H1 (cell line): ENCODE measurements around the gene NMD3. TPM values are rescaled to one million over a fixed set of nuclear protein-coding genes. Genes with fewer than 3 reads are reported as not detected.

ENCODE experiments used
- CTCF ChIA-PET: fragments of 300-600 bp; sonication (Branson Sonifier 250); formaldehyde crosslinking; loops from one replicate; lab custom pipeline; 2021; ENCODE audit not compliant: partially characterized antibody; lab: Charles Lee
- POLR2A ChIA-PET: fragments of 300-600 bp; sonication (Branson Sonifier 250); formaldehyde crosslinking; loops from one replicate; lab custom pipeline; 2021; ENCODE audit warnings: inconsistent platforms; ENCODE audit not compliant: partially characterized antibody; lab: Charles Lee
- DNase-seq, 2 experiments: peaks; one replicate each; pipeline versions ENCODE4 v3.0.0 to v3.0.0-alpha.2; 2010 to 2022; ENCODE audit warnings: low spot score in 2 of 2, low read depth in 1 of 2, mixed read lengths in 1 of 2
- FAIRE-seq: peaks from 2 replicates; lab custom pipeline; 2011; peaks lifted over from hg19 to GRCh38; lab: Jason Lieb, UNC
- H2AFZ ChIP-seq: 2 replicates; pipeline ENCODE4 v1.8.1; 2012; ENCODE audit warnings: low read length, inconsistent platforms
- H2AK5ac ChIP-seq: 2 replicates; pipeline ENCODE4 v1.6.1; 2013; ENCODE audit warnings: low read depth, low read length
- H2BK120ac ChIP-seq: replicated peaks from 2 replicates; pipeline ENCODE3; 2013; ENCODE audit warnings: low read depth, low read length, inconsistent platforms
- H2BK12ac ChIP-seq: 2 replicates; pipeline ENCODE4 v1.6.1; 2013; ENCODE audit warnings: low read depth, low read length
- H2BK15ac ChIP-seq: 2 replicates; pipeline ENCODE4 v1.6.1; 2013; ENCODE audit warnings: low read length
- H2BK20ac ChIP-seq: 2 replicates; pipeline ENCODE4 v1.6.1; 2013; ENCODE audit warnings: low read length
- H2BK5ac ChIP-seq: 2 replicates; pipeline ENCODE4 v1.6.1; 2013; ENCODE audit warnings: low read depth, low read length
- H3K14ac ChIP-seq: 2 replicates; pipeline ENCODE4 v1.6.1; 2013; ENCODE audit warnings: inconsistent platforms; ENCODE audit not compliant: insufficient read length
- H3K18ac ChIP-seq: 2 replicates; pipeline ENCODE4 v1.6.1; 2013; ENCODE audit warnings: low read length; ENCODE audit errors: extremely low read depth
- H3K23ac ChIP-seq: 2 replicates; pipeline ENCODE4 v1.6.1; 2013; ENCODE audit warnings: inconsistent platforms; ENCODE audit not compliant: insufficient read length
- H3K23me2 ChIP-seq: 2 replicates; pipeline ENCODE4 v1.6.1; 2013; ENCODE audit warnings: low read depth, low read length
- H3K27ac ChIP-seq: 2 replicates; pipeline ENCODE4 v1.6.1; 2011; ENCODE audit warnings: low read depth, low read length, inconsistent platforms
- H3K27me3 ChIP-seq, 4 experiments: replicated peaks in 1 of 4; 1 replicate in 1 of 4; 2 replicates in 3 of 4; pipeline versions ENCODE4 v1.6.1 to v1.8.1; 2011 to 2013; ENCODE audit warnings: low read length in 3 of 4, mild to moderate bottlenecking in 3 of 4, inconsistent platforms in 2 of 4, mixed read lengths in 2 of 4, moderate library complexity in 1 of 4; ENCODE audit not compliant: control insufficient read depth in 3 of 4, insufficient read depth in 3 of 4; ENCODE audit errors: extremely low read depth in 1 of 4
- H3K36me3 ChIP-seq, 4 experiments: 2 replicates each; pipeline versions ENCODE4 v1.6.1 to v1.8.1; 2011 to 2013; ENCODE audit warnings: mild to moderate bottlenecking in 4 of 4, low read length in 3 of 4, moderate library complexity in 2 of 4, control low read depth in 1 of 4, inconsistent platforms in 1 of 4; ENCODE audit not compliant: insufficient read depth in 4 of 4, control insufficient read depth in 2 of 4
- H3K4ac ChIP-seq: replicated peaks from 2 replicates; pipeline ENCODE3; 2013; ENCODE audit warnings: low read length, low read depth, mixed read lengths, inconsistent platforms; ENCODE audit not compliant: insufficient read length
- H3K4me1 ChIP-seq, 4 experiments: replicated peaks in 1 of 4; 1 replicate in 1 of 4; 2 replicates in 3 of 4; pipeline versions ENCODE4 v1.6.1 to v1.8.1; 2011 to 2013; ENCODE audit warnings: low read length in 3 of 4, inconsistent platforms in 2 of 4, mixed read lengths in 1 of 4; ENCODE audit not compliant: insufficient read depth in 4 of 4, control insufficient read depth in 3 of 4
- H3K4me2 ChIP-seq, 2 experiments: 2 replicates each; pipeline versions ENCODE4 v1.6.1 to v1.8.1; 2011 to 2013; ENCODE audit warnings: low read depth in 2 of 2, low read length in 2 of 2, control low read depth in 1 of 2, inconsistent platforms in 1 of 2, mild to moderate bottlenecking in 1 of 2; ENCODE audit not compliant: insufficient read depth in 1 of 2
- H3K4me3 ChIP-seq, 4 experiments: fragments of 200-600, 300-600 bp in 1 of 4; sonication (generic), shearing (Covaris generic), sonication (Bioruptor Twin) in 1 of 4; 2 replicates each; pipeline versions ENCODE4 v1.5.1 to v1.8.1; 2011 to 2016; ENCODE audit warnings: low read length in 4 of 4, low read depth in 3 of 4, control low read depth in 2 of 4, inconsistent platforms in 2 of 4, mild to moderate bottlenecking in 2 of 4, mixed read lengths in 1 of 4, moderate library complexity in 1 of 4; ENCODE audit not compliant: insufficient read depth in 2 of 4; ENCODE audit errors: extremely low read depth in 1 of 4
- H3K56ac ChIP-seq: replicated peaks from 2 replicates; pipeline ENCODE3; 2013; ENCODE audit warnings: low read depth, mild to moderate bottlenecking, mixed read lengths, low read length, inconsistent platforms; ENCODE audit not compliant: insufficient read length
- H3K79me1 ChIP-seq: 2 replicates; pipeline ENCODE4 v1.6.1; 2013; ENCODE audit warnings: low read depth, low read length, control low read depth
- H3K79me2 ChIP-seq, 2 experiments: 2 replicates each; pipeline versions ENCODE4 v1.6.1 to v1.8.1; 2012 to 2013; ENCODE audit warnings: low read length in 2 of 2, mild to moderate bottlenecking in 2 of 2, inconsistent platforms in 1 of 2; ENCODE audit not compliant: insufficient read depth in 2 of 2, control insufficient read depth in 1 of 2
- H3K9ac ChIP-seq, 4 experiments: replicated peaks in 1 of 4; 1 replicate in 1 of 4; 2 replicates in 3 of 4; pipeline versions ENCODE4 v1.6.1 to v1.8.1; 2011 to 2013; ENCODE audit warnings: low read depth in 3 of 4, low read length in 3 of 4, control low read depth in 2 of 4, mild to moderate bottlenecking in 2 of 4, moderate library complexity in 2 of 4, inconsistent platforms in 1 of 4; ENCODE audit errors: extremely low read depth in 1 of 4
- H3K9me3 ChIP-seq, 2 experiments: 2 replicates each; pipeline versions ENCODE4 v1.6.1 to v1.8.1; 2012 to 2013; ENCODE audit warnings: mild to moderate bottlenecking in 2 of 2, moderate library complexity in 2 of 2, control low read depth in 1 of 2, inconsistent platforms in 1 of 2, low read depth in 1 of 2, low read length in 1 of 2, mixed read lengths in 1 of 2; ENCODE audit not compliant: insufficient read depth in 2 of 2
- H4K20me1 ChIP-seq, 2 experiments: replicated peaks in 1 of 2; 2 replicates each; pipeline versions ENCODE3 to v1.8.1; 2011 to 2013; ENCODE audit warnings: inconsistent platforms in 2 of 2, low read length in 2 of 2, mild to moderate bottlenecking in 1 of 2; ENCODE audit not compliant: insufficient read depth in 2 of 2, control insufficient read depth in 1 of 2
- H4K5ac ChIP-seq: 2 replicates; pipeline ENCODE4 v1.6.1; 2013; ENCODE audit warnings: low read length, low read depth, mixed read lengths, inconsistent platforms; ENCODE audit not compliant: insufficient read length
- H4K8ac ChIP-seq: 2 replicates; pipeline ENCODE4 v1.8.0; 2013; ENCODE audit warnings: mild to moderate bottlenecking, moderate library complexity, low read length, inconsistent platforms; ENCODE audit not compliant: insufficient read depth; ENCODE audit errors: extremely low read depth
- H4K91ac ChIP-seq: replicated peaks from 2 replicates; pipeline ENCODE3; 2013; ENCODE audit warnings: low read length, mixed read lengths, inconsistent platforms; ENCODE audit not compliant: insufficient read length
- EP300 ChIP-seq, 2 experiments: IDR thresholded peaks; 1 replicate in 1 of 2; 2 replicates in 1 of 2; pipeline ENCODE4 v1.6.1; 2011 to 2012; ENCODE audit warnings: low read depth in 2 of 2, low read length in 2 of 2, mild to moderate bottlenecking in 2 of 2, borderline replicate concordance in 1 of 2, inconsistent platforms in 1 of 2, moderate library complexity in 1 of 2
- TEAD4 ChIP-seq: IDR thresholded peaks from 2 replicates; pipeline ENCODE4 v1.6.1; 2012; ENCODE audit warnings: low read depth, low read length, inconsistent platforms, mixed read lengths
- YY1 ChIP-seq: IDR thresholded peaks from 2 replicates; pipeline ENCODE4 v1.6.1; 2011; ENCODE audit warnings: low read depth, mild to moderate bottlenecking, low read length
- ZNF274 ChIP-seq: IDR thresholded peaks from 2 replicates; pipeline ENCODE4 v1.7.0; 2012; ENCODE audit warnings: low read length, borderline replicate concordance; ENCODE audit errors: extremely low read depth
- WGBS, 2 experiments: shearing (Covaris generic) in 1 of 2; methylation state at CpG; one replicate each; pipeline versions ENCODE4 v1.1.6 to v1.1.7; 2013 to 2015; ENCODE audit warnings: low lambda C conversion rate in 2 of 2, mixed read lengths in 2 of 2, inconsistent platforms in 1 of 2, low coverage in 1 of 2, missing lambda C conversion rate in 1 of 2; ENCODE audit not compliant: insufficient replicate concordance in 2 of 2, insufficient coverage in 1 of 2, insufficient read length in 1 of 2; ENCODE audit errors: extremely low coverage in 1 of 2, missing lambda C conversion rate in 1 of 2; 5-methylcytosine and 5-hydroxymethylcytosine counted together
- polyA plus RNA-seq, 7 experiments: library from polyadenylated mRNA; depleted of rRNA in 3 of 7; stranded (reverse) in 5 of 7; unstranded in 2 of 7; fragments of >200 nt in 5 of 7; fragments of 200-250 nt in 2 of 7; gene quantifications; 1 replicate in 5 of 7; 2 replicates in 1 of 7; 4 replicates in 1 of 7; pipeline versions ENCODE4 v1.2.1 to v1.2.3, GENCODE V29; 2011 to 2013; ENCODE audit warnings: missing spikeins in 2 of 7, mixed read lengths in 2 of 7
- total RNA-seq: library from RNA; stranded (reverse); fragmentation: NEBNext Ultra II Directional; extraction: Animal tissue kit (Norgen Biotek cat#: 25700); gene quantifications from 2 replicates; pipeline ENCODE4 v1.2.1, GENCODE V29; 2021

NMD3 gene
- total and polyA plus RNA-seq, 2 of the 8 experiments (the other 6 are each of a cell fraction or from before 2014, with no cell fraction given): 12.1 to 64.2 TPM

DNA sequence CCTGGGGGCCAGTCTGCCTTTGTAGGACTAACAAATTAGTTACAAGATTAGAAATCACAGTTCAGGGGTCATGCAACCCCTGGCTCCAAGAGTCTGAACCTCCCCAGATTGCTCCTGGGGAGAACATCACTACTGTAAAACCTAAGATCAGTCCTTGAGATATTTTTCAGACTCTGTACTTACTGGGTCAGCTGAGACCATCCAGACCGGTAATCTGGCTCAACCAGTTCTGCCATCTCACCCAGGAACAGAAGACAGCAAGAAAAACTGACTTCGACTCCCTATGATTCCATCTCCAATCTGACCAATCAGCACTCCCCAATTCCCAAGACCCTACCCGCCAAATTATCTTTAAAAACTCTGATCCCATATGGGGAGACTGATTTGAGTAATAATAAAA is 47.5 kb downstream of the NMD3 start:
- H2BK120ac ChIP-seq: no peak overlapping the region
- H2BK15ac ChIP-seq: no peak overlapping the region
- CTCF ChIA-PET: interaction anchor here (0.7 kb wide), 1 partner anchor 157 kb away, joined by 3 read pairs; no protein-coding TSS in a partner anchor
- no peaks in the 10 kb centered on the region for H3K9me3 ChIP-seq
- no peak overlapping the region for H2BK5ac ChIP-seq
- DNase-seq (no peak), FAIRE-seq (no peak)
- H3K4me2 ChIP-seq: no peak overlapping the region
- H4K91ac ChIP-seq: no peak overlapping the region
- no peaks in the 10 kb centered on the region for H3K4me1 ChIP-seq
- peaks cover 0 to 10% (median 0%) of the 10 kb centered on the region in 4 experiments; a peak in 3 of 8 replicates for H3K36me3 ChIP-seq
- H3K4me3 ChIP-seq: no peak overlapping the region
- no peak overlapping the region for H3K18ac ChIP-seq
- H2BK12ac ChIP-seq: no peak overlapping the region
- no peaks in the 10 kb centered on the region for H4K20me1 ChIP-seq
- H2BK20ac ChIP-seq: no peak overlapping the region
- H2AFZ ChIP-seq: no peak overlapping the region
- no peak overlapping the region for H3K9ac ChIP-seq
- no peaks in the 10 kb centered on the region for H3K23me2 ChIP-seq
- H3K14ac ChIP-seq: no peak overlapping the region
- H3K4ac ChIP-seq: no peak overlapping the region
- H3K79me1 ChIP-seq: no peaks in the 10 kb centered on the region
- no peak overlapping the region for H2AK5ac ChIP-seq
- H4K8ac ChIP-seq: no peak overlapping the region
- no peak overlapping the region for H3K56ac ChIP-seq
- WGBS, 2 experiments: 84% methylated on average over 3 of the region's 3 CpGs; no CpG with 5 or more reads in 1 of the 2 experiments
- POLR2A ChIA-PET: no interaction called here
- H3K23ac ChIP-seq: no peak overlapping the region
- H3K27me3 ChIP-seq: no peaks in the 10 kb centered on the region
- no peak overlapping the region for H3K27ac ChIP-seq
- H4K5ac ChIP-seq: no peak overlapping the region
- H3K79me2 ChIP-seq: no peaks in the 10 kb centered on the region
- no peak for TF ChIP-seq EP300 (IDR thresholded peaks at IDR 0.05; ENCODE audit: borderline replicate concordance in 1 of 2, low read depth in 2 of 2, low read length in 2 of 2)
- no peak for TF ChIP-seq TEAD4
- TF ChIP-seq ZNF274: no peak
- no peak for TF ChIP-seq YY1
